NCI-H345 treated with DMSO at 0.1 percent for 48 hours (cell line): ENCODE results near the gene HES3.

Experiments
- DNase-seq: peaks from one replicate; lab custom pipeline; 2025; ENCODE audit not compliant: unreplicated experiment; lab: John Stamatoyannopoulos, UW

The HES3 gene

DNA sequence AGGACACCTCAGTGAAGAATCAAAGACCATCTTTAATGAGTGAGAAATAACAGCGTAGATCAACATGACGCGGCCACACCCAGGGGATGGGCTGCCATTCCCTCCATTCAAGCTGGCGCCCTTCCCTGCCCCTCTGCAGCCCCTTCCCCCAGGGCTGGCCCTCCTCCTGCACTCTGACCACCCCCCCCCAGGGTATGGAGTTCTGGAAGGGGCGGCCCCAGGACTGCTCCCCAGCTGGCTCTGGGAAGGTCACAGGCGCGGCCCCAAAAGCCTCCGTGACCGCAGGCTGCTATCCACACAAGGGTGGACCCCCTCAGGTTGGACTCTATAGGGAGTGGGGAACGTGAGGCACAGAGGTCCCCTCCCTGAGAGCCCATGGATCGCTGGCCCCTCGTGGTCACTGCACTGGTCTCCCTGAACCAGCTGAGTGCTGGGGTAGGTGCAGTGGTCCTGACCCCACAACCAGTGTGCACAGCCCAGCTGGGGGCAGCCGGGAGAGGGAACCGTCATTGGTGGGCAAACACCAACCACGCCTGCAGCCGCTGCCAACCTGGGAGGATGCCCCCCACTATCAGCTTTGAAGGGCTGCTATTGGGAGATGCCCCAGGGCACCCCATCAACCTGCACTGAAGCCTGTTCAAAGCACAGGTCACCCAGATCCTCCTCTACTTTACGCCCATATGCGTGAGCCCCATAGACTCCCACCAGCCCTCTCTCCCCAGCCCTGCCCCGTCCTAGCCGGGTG is 33.0 kb downstream of the HES3 start:
- no peak for DNase-seq

DNA sequence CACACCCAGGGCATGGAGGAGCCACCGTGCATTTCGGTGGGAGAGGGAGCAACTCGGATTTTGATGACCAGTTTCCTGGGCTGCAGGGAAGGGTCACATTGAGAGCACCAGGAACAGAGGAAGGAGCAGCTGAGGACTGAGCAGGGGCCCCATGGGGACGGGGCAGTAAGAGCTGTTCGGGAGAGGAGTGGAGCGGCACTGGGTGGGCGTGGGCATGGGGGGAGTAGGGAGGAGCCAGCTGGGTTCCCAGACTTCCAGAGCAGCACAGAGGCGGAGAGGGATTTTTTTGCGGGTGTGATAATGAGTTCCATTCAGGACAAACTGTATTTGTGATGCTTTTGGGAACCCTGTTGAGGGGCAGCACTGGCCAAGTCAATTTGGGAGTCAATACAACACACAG is 34.3 kb downstream of the HES3 start:
- DNase-seq = no peak

DNA sequence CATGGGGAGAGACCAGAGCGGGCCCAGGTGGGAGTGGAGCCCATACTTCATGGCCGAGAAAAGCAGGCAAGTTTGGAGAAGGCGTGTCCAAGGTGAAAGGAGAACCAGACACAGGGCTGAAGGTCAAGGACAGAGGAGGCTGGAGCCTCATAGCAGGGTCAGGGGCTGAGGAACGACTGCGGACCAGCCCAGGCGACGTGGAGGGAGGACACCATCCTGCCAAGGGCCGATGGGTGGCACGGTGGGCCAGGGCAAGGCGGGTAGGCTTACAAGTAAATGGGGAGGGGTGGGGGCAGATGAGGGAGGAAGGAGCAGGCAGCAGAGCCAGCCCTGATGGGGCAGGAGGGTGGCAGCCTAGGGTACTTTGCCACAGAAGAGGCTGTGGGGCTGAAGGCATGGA is 35.1 kb downstream of the HES3 start:
- no peak for DNase-seq

DNA sequence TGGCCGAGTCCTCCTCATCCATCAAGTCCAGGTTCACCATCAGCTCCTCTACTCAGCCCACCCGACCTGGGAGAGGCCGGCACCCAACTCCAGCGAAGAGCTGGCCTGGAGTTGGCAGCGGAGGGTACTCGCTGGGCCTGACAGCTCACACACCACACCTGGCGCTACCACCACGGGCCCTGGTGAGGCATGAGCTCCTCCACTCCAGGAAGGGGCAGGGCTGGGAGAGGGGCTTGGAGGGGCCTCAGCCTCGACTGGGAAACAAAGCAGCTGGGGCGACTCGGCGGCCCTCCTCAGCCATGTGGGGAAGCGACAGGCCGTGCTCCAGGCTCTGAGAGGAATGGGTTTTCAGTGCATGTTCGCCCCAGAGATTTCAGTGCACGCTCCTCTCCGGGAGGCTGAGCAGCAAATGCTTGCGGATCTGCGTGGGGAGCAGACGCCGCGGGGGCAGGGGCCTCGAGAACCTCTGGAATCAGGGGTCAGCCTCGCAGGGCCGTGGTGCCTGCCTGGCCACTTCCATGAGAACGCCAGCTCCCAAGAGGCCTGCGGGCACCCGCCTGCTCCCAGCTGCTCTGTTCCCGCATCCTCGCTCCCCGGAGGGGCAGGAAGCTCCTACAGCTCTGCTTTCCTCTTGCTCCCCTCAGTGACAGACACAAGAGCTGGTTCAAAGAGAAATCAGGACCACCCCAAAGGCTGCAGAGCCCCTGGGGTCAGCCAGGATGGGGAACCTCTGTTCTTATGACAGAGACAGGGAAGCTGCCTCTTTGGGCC is 35.8 kb downstream of the HES3 start:
- DNase-seq = no peak

DNA sequence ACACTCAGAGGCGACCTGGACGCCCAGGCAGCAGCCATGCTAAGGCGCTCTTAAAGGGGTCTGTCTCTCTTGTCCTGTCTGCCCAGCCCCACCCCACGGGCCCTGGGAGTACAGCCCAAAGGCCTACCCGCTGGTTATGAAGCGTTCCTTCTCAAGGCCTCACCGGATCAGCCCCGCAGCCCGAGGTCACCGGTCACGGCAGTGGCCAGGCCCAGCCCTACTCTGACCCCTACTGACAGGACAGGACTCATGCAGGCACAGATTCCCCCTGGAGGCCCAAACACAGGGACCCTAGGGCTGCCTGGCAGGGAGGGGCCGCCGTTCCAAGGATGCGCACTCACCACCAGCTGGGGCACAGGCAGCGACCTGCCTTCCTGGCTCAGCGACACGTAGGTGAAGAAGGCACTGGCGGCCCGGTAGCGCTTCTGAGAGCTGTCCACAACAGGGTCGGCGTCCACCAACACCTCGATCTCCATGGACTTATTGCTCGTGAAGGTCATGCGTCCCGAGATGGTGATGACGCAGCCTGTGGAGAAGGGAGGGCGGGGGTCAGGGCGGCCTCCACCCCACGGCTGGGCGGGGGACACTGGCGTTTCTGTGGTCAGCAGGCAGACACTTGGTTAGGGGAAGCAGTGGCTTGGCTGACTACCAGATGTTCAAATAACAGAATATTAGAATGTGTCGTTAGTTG is 36.9 kb downstream of the HES3 start:
- DNase-seq = no peak

DNA sequence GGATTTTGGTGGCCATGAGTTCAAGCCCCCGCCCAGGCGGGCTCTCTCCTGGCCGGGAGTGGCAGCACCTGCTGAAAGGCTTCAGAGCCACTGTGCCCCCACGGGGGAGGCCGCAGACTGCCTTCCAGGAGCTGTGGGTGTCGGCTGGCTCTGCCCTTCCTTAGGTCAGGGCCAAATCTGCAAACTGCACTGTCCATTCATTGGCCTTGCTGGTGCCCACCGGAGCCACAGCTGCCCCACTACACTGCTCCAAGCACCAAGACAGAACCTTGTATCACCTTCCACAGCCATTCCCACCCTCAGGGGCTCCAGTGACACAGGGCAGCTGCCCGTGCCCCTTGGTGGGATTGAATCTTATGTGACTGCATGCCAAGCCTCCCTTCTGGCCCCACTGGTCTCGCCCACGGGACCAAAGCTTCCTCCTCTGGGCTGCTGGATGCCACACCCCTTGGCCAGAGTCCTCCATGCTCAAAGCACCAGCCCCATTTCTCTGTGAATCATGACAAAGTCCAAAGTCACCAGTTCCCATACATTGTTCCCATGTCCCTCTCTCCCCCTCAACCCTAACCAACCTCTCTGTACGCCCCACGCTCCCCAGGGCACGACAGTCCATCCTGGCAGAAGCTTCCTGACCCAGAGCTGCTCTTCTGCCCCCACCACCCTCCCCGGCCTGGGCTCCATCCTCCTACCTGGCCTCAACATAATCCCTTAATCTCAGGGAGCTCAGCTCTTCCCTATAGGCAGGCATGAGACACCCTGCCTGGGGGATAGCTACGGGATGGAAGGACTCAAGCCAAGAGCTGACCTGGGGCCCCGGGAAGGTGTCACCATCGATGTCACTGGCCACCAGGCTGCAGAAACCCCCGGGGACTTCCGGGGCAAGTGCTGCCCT is 37.8 kb downstream of the HES3 start:
- DNase-seq = no peak

DNA sequence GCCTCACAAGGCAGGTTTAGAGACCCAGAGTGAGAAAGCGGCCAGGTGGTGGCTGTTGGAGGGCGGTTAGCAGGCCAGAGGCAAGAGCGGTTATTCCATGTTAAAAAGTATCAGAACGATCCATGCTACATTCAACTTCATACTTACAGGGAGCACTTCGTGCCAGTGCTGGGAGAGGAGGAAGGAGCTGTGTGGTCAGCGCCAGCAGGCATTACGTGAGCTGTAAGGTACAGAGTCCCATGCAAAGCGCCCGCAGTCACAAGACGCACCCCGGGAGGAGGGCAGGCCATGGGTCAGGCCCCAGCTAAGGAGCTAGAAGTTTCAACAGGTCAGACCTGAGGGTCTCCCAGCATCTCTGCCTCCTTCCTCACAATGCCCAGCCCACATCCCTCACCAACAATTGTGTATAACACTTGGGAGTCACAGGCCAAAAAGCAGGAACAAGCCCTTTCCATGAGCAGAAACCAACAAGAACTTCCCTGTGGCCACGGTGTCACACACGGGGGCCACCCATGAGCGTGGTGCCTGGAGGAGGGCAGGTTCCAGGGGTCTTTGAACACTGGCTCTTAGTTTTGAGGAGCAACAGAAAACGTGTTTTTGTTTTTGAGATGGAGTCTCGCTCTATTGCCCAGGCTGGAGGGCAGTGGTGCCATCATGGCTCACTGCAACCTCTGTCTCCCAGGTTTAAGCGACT is 38.7 kb downstream of the HES3 start:
- DNase-seq = no peak

DNA sequence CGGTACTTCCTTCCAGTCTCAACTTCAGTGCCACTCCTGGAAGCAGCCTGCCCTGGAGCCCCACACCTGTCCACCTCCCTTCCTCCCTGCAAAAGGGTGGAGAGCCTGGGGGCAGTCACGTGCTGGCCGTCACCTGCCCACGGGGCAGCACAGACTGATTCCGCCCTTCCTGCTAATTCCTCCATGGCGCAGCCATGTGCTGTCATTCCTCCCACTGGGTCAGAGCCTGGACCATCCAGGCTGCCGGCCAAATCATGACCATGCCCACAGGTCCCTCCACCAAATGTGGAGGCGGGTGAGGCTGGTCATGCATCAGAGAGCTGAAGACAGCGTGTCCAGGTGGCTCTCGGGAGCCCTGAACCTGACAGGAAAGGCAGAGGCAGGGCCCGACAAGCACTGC is 41.4 kb downstream of the HES3 start:
- DNase-seq = no peak

DNA sequence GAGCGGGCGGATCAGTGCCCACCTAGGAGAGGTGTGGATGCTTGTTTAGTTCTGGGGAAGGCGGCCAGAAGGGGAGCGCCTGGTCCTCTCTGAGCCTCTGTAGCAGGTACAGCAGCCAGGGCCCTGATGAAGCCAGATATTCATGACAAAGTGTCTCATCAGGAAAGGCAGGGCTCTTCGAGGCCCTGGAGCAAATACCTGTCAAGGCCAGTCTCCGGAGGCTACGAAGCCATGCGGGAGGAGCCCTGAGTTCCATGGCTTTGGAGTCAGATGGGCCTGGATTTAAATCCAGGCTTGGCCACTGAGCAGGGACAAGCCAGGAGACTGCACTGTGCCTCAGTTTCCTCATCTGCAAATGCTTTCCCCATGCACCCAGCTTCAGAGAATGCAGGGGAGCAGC is 42.3 kb downstream of the HES3 start:
- DNase-seq = no peak

DNA sequence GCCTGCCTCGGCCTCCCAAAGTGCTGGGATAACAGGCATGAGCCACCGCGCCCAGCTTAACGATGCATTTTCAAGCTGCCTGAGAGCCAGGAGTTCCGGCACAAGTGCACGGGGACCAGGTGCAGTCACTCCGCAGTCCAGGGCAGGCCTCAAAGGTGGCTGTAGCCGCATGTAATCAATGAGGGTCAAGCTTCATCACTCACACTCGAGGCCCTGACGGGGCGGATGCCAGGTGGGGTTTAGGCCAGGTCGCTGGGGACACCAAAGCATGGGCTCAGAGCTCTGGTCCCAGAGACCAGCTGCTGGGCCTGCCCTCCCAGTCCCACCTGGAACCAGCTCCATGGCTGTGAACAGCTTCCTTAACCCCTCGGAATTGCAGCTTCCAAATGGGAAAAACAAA is 43.0 kb downstream of the HES3 start:
- no peak for DNase-seq

DNA sequence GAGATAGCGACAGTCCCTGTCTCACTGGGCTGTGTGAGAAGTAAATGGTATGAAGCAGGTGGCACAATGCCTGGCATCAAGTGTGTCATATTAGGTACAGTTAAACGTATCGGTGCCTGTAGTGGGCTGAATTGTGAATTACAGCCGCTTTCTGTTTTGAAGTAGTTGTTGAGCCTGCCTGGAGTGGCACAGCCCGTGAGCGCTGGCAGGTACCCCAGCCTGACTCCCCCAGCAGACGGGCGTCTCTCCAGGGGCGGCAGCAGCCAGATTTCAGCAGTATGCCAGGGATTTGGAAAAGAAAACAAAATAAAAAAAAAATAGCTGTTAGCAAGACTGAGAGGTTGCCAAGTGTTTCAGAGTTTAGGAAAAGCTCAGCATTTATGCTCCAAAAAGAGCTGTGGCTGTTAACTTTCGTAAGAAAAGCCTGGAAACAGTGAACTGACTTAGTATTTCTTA is 43.5 kb downstream of the HES3 start:
- DNase-seq = no peak

DNA sequence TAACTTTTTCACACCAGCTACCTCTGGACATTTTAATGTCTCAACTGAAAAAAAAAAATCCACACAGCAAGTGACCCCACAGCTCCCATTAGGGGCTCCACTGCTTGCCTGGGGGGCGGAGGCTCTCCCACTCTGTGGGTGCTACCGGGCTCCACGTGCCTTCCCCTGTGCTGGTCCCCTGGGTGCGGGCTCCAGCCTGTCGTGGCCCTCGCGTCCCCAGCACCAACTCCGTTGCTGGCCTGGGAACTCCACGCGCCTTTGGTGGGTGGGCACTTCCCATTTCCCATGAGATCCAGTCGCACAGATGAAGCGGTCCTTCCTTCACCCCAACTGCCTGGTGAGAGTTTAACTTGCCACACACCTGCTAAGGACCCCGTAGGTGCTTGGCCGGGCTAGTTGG is 44.0 kb downstream of the HES3 start:
- DNase-seq = no peak

DNA sequence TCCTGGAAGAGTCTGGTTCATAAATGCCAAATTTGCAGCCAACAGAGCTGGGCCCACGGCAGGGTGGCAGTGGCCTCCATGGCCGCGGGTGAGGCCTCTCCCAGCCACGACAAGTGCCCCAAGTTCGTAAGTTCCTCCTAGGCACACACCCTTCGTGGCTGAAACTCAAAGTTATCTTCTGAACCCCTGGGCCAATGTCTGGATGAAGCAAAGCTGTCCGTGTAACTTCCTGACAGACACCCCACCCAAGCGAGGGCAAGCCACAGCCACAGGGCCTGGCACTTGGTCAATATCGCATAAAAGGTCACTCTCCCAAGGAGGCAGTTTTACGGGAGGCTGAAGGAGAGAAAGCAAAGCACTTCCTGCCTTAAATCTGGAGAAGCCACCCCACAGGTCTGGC is 44.7 kb downstream of the HES3 start:
- DNase-seq = no peak

DNA sequence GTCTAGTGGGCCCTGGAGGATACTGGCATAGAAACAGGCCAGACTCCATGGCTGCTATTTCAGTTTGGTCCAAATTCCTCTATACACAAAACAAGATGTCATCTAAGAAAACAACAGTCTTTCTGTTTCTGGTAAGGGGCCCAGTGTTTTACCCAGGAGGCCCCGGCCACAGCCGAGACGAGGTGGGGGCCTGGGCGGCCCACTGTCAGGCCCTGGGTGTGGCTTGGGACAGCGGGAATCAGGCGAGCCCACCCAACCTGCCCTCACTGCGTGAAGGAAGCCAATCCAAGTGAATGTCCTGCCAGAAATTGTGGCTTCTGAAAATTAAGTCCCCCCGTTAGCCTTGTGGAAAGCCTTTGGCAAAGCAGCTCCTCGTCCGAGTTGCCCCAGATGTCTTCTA is 48.1 kb downstream of the HES3 start:
- DNase-seq = no peak

DNA sequence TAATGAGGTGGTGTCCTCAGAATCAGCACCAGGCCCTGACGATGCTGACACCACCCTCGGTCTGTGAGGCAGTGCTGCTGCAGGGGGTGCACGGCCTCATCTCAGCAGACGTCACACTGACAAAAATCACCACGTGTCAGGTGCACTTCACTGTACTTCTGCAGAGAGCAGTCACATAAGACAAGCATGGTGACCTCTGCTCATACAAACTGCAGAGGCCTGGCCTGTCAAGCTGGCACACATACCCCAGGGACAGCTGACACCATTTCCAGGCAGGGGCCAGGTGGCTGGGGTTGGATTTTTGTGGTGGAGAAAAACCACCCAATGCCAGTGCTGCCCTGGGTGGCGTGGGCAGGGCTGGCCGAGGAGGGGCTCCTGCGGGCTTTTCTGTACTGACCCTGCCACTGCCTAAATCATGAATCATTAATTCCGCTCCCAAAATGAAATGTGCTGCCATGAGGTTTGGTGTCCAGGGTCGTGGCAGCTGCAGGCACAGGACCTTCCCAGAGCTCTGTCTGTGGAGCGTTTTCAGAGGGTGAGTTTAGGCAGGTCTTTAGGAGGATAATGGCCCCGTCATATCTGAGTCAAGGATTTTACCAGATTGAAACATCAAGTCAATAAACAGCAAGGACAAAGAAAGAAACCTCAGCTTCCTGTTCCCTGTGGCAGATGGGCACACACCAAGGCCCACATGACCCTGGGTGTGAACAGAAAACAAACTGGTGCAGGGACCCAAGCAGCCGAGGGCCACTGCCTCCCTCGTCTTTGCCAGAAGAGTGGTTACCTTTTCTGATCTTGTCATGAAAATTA is 50.3 kb downstream of the HES3 start:
- DNase-seq = no peak

DNA sequence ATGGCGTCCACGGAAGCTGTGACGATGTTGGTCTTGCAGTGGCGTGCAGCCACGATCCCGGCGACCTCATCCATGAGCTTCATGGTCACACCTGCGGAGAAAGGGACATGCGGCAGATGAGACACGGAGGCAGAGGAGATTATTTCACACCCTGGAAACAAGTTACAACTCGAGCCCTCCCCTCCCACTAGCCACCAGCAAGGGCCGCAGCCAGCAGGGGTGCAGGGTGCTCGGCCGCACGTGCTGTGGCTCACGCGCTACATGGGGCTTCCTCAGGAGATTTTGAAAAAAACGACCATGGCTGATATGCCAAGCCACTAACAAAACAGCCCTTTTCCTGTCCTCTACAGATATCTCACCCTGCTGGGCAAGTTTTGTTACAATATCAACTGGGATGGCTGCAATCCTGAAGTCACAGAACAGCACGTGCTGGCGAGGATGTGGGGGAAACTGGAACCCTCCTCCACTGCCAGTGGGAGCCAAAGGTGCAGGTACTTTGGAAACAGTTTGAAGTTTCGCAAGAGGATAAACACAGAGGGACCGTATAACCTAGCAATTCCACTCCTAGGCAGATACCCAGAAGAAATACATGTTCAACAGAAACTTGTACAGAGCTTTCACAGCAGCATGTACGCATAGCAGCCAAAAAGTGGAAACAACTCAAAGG is 51.0 kb downstream of the HES3 start:
- no peak for DNase-seq
